GM21381 (cell line): ENCODE measurements around the gene MYOD1.
A peak's percentile ranks its signal among the peaks of the same experiment; 100 is the strongest.

Experiments
- ATAC-seq: cut with Tn5 transposase; IDR thresholded peaks from one replicate; pipeline ENCODE4 v1.9.1; 2021; ENCODE audit warnings: mild to moderate bottlenecking, moderate library complexity; ENCODE audit not compliant: unreplicated experiment

The MYOD1 gene

GRCh38 chr11:17748044-17748443 is 28.7 kb downstream of the MYOD1 start:
- ATAC-seq, result no peak

GRCh38 chr11:17748761-17749721 is 29.7 kb downstream of the MYOD1 start:
- ATAC-seq, result no peak

GRCh38 chr11:17750013-17750800 is 30.8 kb downstream of the MYOD1 start:
- no peak for ATAC-seq

GRCh38 chr11:17750801-17751165 is 31.4 kb downstream of the MYOD1 start:
- ATAC-seq, result no peak

GRCh38 chr11:17751558-17751957 is 32.2 kb downstream of the MYOD1 start:
- ATAC-seq, result no peak

GRCh38 chr11:17752144-17752543 is 32.8 kb downstream of the MYOD1 start:
- ATAC-seq, result no peak

GRCh38 chr11:17753153-17753552 is 33.8 kb downstream of the MYOD1 start:
- ATAC-seq, result no peak

- no peak for ATAC-seq
Measured at GRCh38 chr11:17753641-17754040, 34.3 kb downstream of the MYOD1 start.

- ATAC-seq, result no peak
Measured at GRCh38 chr11:17755891-17756290, 36.5 kb downstream of the MYOD1 start.

- peak; percentile 68 for ATAC-seq
Measured at GRCh38 chr11:17760102-17761029, 41.0 kb downstream of the MYOD1 start.

- peak; percentile 60 for ATAC-seq
Measured at GRCh38 chr11:17762309-17762974, 43.1 kb downstream of the MYOD1 start.

GRCh38 chr11:17763244-17763643 is 43.9 kb downstream of the MYOD1 start:
- no peak for ATAC-seq

GRCh38 chr11:17763703-17764102 is 44.3 kb downstream of the MYOD1 start:
- no peak for ATAC-seq

- no peak for ATAC-seq
Measured at GRCh38 chr11:17764446-17765218, 45.3 kb downstream of the MYOD1 start.

- ATAC-seq, result no peak
Measured at GRCh38 chr11:17765356-17766072, 46.1 kb downstream of the MYOD1 start.

- ATAC-seq, result no peak
Measured at GRCh38 chr11:17766073-17766359, 46.6 kb downstream of the MYOD1 start.

- no peak for ATAC-seq
Measured at GRCh38 chr11:17766590-17766989, 47.2 kb downstream of the MYOD1 start.

- ATAC-seq, result no peak
Measured at GRCh38 chr11:17767301-17767885, 48.0 kb downstream of the MYOD1 start.

- no peak for ATAC-seq
Measured at GRCh38 chr11:17767914-17768313, 48.5 kb downstream of the MYOD1 start.
